MV-4-11 (cell line): ENCODE data around the gene NGB.
"Not testable (repeated sequence)": the region's sequence is repeated elsewhere in the genome, so short reads cannot be mapped to it uniquely, and the experiment has no call there.

ENCODE experiments used
- DNase-seq: peaks from one replicate; lab custom pipeline; 2025; lab: John Stamatoyannopoulos, UW

The NGB gene, protein sequence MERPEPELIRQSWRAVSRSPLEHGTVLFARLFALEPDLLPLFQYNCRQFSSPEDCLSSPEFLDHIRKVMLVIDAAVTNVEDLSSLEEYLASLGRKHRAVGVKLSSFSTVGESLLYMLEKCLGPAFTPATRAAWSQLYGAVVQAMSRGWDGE

DNA sequence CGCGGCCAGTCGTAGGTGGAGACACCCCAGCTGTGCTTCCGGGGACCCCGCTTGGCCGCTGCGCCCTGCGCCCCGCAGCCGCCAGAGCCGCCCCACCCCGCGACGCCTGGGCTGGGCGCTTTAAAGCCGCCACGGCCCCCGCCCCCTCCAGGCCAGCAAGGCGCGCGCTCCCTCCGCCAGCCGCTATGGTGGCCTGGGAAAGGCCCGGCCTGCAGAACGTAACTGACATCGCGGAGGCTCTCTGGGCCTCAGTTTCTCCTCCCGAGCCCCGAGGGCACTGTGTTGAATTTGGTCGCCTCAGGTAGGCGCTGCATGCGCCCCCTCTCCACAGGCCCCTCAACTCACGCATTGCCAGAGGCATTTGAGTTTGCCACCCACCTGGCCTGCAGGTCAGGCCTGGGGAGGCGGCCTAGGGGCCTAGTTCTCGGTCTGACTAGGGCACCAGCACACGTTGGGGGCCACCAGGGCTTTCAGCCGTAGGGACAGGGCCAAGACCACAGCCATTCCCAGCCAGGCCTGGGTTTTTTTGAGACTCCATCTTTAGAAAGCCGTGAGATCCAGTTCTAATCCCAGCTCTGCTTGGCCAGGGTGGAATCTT is at the start of gene NGB:
NGB (minus strand) TSS at position 94 of the 598 bp plus-strand sequence. CDS start 269 bp downstream, outside the sequence.
- DNase-seq = no peak

- peak; percentile 89 for DNase-seq
Observed at GRCh38 chr14:77320238-77320935, 49.4 kb upstream of the NGB start, which contains the start of gene POMT2. Gene POMT2 (minus strand): TSS chr14:77320883. CDS start chr14:77320681, 202 bp downstream.

DNA sequence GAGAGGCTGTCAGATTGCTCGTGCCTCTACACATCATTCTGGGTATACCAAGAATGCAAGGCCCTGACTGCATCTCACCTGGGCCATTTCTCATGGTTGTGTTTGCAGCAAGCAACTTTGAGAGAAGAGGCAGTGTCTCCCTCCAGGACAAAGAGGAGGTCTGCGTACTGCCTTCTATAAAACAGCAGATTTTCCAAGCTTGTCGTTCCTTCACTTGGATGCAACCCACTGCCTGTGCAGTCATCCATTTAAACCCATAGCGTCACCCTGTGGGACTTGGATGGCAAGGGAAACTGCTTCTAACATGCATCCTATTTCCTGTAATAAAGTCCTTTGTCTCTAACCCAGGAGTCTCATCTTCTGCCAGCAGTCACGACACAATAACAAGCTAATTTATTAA is 48.4 kb upstream of the NGB start:
- no peak for DNase-seq

DNA sequence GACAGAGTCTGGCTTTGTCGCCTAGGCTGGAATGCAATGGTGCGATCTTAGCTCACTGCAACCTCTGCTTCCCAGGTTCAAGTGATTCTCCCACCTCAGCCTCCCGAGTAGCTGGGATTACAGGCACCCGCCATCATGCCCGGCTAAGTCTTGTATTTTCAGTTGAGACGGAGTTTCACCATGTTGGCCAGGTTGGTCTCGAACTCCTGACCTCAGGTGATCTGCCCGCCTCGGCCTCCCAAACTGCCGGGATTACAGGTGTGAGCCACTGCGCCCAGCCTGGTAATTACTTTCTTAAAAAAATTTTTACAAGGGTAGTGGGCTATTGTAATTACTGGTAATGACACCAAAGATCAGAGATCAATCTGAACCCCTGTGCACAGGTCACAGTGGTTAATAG is 47.8 kb upstream of the NGB start:
- DNase-seq = not testable (repeated sequence)

DNA sequence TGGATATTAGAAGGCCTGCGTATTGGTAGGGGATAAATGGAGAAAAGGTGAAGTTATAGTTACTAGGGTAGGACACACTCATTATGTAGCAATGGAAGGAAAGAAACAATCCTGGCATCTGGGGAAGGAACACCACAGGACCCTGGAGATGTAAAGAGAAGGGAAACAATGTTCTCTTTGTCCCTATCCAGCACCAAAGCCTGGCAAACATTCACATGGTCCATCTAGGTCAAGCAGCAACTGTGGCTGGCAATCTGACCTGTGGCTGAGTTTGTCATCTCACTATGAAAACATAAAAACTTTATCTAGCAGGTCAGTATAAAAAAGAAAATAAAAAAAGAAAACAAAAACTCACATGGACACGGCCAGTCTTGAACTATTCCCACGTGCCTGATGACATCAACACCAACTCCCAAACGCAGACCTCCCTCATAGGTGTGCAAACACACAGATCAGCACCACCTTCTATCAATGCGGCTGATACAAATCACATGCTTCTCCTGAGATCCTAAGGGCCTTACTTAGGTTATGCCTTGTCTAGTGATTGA is 47.1 kb upstream of the NGB start:
- DNase-seq = no peak

DNA sequence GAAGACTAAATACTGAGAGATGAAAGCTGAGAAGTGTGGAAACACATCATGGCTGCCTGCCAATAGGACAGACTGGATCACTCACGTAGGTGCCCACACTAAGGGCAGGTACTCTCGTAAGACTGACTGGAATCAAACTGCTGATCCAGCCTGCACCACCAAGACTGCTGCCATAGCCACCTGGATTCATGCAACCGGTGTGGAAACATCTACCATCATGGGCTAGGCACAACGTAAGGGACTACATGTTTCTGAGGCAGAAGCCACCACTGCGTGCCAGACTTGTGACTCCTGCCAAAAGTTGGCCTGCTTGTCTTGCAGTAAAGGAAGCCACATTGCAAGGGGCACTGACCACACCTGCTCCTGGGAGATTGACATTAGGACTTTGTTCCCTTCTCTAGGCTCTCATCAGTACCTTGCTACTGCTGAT is 45.9 kb upstream of the NGB start:
- no peak for DNase-seq

GRCh38 chr14:77316195-77316505 is 45.1 kb upstream of the NGB start:
- no peak for DNase-seq

DNA sequence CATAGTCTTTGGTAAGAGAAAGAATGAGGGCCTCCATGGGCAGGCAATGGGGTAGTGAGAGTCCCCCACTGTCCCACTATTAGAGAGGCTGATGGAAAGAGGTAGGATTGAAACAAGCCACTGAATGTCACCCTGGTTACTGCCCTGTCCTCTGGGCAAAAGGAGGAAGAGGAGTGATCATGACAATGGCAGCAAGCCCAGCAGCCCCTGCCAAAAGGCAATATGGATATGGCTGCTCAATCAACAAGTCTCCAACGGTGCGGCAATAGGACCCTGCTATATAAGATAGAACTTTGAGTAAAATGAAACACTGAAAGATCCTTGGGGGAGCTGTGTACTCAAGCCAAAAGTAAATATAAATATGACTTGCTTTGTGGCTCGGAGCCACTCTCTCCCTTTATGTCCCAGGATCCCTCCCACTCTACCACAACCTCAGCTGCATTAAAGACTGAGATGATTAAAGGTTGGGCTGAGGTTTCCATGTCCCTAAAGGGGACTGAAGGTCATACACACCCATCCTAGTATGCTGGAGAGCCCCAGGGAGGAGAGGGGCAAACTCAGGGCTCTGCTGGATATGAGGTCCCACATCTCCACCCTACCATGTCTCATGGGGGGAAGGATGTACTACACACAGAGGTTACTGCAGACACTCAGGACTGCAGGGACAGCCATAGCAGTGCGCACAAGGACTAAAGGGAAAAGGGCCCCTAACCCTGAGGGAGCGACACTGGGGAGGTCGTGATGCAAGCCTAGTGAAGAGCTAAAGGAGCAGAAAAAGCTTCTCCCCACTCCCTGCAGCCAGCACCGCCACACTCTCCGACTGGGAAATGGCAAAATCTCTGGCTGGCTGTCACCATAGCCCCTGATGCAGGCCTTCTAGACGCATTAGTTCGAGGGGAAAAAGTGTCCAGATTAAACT is 43.8 kb upstream of the NGB start:
- DNase-seq = no peak

GRCh38 chr14:77314043-77314442 is 43.0 kb upstream of the NGB start:
- DNase-seq = peak; percentile 29

GRCh38 chr14:77313371-77313770 is 42.4 kb upstream of the NGB start:
- DNase-seq = no peak

DNA sequence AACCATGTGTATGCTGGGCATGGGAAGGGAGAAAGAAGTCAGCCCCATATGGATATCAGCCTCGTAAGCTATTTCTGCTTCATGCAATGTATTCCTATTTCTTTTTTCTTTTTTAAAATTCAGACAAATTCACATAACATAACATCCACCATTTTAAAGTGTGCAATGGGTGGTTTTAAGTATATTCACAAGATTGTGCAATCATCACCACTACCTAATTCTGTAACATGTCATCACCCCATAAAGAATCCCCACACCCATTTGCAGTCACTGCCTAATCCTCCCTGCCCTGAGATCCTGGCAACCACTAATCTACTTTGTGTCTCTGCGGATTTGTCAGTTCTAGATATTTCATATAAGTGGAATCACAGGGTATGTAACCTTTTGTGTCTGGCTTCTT is 40.2 kb upstream of the NGB start:
- peak; percentile 92 for DNase-seq

GRCh38 chr14:77310026-77310425 is 39.0 kb upstream of the NGB start:
- DNase-seq = no peak

DNA sequence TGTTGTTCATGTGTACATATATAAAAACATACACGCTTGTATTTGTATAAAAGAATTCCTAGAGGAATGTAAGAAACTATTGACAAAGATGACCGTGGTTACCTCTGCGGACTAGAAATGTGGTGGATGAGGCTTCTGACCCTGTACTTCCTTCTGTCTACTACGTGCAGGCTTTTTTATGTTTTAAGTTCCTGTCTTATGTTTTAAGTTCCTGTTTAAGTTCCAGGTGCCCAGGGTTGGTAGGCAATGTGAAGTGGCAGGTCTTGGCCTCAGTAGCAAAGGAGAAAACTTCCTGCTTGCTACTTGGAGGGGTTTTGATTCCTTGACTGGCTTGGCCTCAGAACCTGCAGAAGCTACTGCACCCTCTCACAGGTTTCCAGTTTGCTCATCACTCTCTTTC is 38.1 kb upstream of the NGB start:
- DNase-seq = peak; percentile 68

DNA sequence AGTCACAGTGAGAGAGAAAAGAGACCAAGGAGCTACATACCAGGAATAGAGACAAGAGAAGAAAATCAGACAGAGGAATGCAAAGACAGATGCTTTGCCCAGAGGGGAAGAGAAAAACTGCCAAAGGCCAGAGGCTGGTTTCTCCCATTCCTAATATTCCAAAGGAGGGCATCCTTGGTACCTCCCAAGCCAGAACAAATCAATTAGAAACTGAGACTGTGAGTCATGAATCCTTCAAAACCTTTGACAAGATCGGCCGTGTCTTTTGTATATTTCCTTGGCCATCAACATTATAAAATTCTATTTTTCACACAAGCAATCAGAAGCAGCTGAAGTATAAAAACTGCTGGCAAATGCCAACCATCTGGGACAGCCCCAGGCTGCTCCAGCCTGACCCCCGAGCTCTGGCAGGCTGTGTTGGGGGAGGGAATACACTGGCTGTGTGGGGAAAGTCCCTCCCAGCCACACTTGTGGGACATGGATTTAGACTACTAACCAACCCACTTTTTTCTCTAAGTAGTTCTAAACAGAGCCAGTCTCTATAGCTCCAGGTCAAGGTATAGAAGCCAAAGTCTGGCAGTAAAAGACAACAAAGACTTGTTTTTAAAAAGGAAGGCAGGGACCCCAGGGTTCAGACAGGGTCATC is 36.0 kb upstream of the NGB start:
- no peak for DNase-seq

- no peak for DNase-seq
Observed at GRCh38 chr14:77306416-77306815, 35.4 kb upstream of the NGB start.

DNA sequence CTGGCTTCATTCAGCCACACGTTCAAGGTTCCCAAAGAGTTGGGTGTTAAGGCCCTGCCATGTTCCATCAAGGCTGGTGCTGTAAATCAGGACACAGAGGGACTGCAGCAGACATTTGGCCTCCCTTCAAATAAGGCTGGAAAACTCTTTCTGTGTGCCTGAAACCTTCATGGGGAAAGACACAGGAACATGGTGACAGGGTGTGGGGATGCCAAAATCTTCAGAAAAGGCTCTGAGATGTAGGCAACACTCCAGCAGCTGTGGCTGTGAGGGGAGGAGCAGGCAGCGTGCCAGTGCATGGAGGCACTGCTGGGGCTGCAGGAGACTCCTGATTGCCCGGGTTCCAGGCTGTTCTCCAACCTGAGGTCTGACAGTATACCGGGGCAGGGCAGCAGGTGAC is 34.7 kb upstream of the NGB start:
- no peak for DNase-seq

- DNase-seq = peak; percentile 70
Observed at GRCh38 chr14:77303417-77304156, 32.6 kb upstream of the NGB start.

DNA sequence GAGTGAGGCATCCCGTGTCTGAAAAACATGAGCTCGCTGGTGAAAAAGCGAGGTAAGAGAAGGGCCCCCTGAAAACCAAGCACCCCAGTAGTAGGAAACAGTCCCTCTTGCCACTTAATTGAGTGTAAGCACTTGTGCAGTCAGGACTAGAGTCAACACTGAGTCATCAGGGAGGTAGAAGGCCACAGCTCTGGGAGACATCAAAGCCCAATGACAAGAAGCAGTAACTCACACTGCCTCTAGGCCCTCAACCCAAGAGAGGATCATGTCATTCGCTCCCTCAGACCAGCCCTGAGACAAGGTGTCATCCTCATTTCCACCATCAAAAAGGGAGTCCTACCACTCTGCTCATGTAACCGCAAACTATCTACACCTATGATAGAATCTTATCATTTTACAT is 31.9 kb upstream of the NGB start:
- peak; percentile 10 for DNase-seq

GRCh38 chr14:77301103-77301502 is 30.1 kb upstream of the NGB start:
- DNase-seq = peak; percentile 53

- no peak for DNase-seq
Observed at GRCh38 chr14:77299771-77300170, 28.8 kb upstream of the NGB start.

GRCh38 chr14:77296906-77297305 is 25.9 kb upstream of the NGB start:
- DNase-seq = no peak
